Measurements from ENCODE around the gene GREM2.

GRCh38 chr1:240475832-240476231 is 136.1 kb downstream of the GREM2 start:
- TF ChIP-seq POLR2A (IDR thresholded peaks at IDR 0.05) (no peak), CTCF (IDR thresholded peaks at IDR 0.05) (no peak)
